ENCODE data around the gene OPTC.

DNA sequence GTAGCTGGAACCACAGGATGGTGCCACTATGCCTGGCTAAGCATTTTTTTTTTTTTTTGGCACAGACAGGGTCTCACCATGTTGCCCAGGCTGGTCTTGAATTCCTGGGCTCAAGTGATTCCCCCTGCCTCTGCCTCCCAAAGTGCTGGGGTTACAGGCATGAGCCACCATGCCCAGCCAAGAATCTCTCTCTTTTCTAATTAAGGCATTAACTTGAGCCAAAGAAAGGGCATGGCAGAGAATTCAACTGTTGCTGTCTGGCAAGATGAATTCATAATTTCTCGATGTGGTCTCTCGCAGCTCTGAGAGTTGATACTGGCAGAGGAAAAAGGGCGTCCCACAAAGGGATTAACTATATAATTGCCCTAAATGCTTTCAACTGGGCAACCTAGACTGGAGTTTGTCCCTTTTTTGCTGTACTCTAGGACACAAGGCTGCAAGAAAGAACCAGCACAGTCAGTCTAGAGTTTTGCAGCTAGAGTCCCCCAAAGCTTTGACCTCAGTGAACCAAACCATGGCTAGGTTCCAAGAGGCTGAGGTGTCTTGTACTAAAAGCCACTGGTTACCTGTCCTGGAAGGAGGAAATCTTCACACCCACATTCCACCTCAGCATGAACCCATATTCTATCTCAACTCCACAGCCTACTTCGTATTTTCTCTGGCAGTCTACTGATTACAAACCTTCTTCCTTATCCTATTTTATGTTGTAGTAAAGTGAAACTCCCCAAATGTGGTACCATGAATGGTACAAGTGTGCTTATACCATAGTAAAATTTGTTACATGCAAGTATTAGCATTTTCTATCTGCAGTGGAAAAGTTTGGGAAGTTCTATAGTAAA is 51.2 kb downstream of the OPTC start:
- TF ChIP-seq POLR2AphosphoS5 (IDR thresholded peaks at IDR 0.05; ENCODE audit: low read depth, low read length) (no peak), TAF1 (IDR thresholded peaks at IDR 0.05; ENCODE audit: low read depth, low read length) (no peak), POU2F2 (IDR thresholded peaks at IDR 0.05; ENCODE audit: low read depth, low read length) (no peak), POLR2A (IDR thresholded peaks at IDR 0.05; ENCODE audit: low read depth, low read length) (no peak), SPI1 (IDR thresholded peaks at IDR 0.05; ENCODE audit: low read depth, low read length) (no peak)

Measured in GM12891 (cell line).